ENCODE data around the gene SUFU. TPM values are rescaled to one million over a fixed set of nuclear protein-coding genes. Genes with fewer than 3 reads are reported as not detected.

The SUFU gene
- total and polyA plus RNA-seq, 2 experiments from 2014 or later = 2.8 to 5.6 TPM

- Histone ChIP-seq H3K27ac (ENCODE audit: low read depth) (no peak overlapping the region), H2AFZ (no peak overlapping the region), H3K79me2 (replicated peaks; ENCODE audit: insufficient read depth) (peaks cover 72% of the 10 kb centered on the region), H3K4me2 (peak overlapping the region; percentile 95), H3K36me3 (ENCODE audit: insufficient read depth) (no peaks in the 10 kb centered on the region), H4K20me1 (replicated peaks; ENCODE audit: insufficient read depth) (peaks cover 13% of the 10 kb centered on the region; the same call in 1 of the 2 replicates), H3K4me3 (no peak overlapping the region; the same call in 1 of the 2 replicates), H3K4me1 (ENCODE audit: insufficient read depth) (peaks cover 36% of the 10 kb centered on the region), H3K27me3 (ENCODE audit: insufficient read depth) (0 out of 2 replicates have a peak, but pooled peaks cover 3% of the 10 kb centered on the region), H3F3A (replicated peaks; ENCODE audit: low read depth) (0 out of 2 replicates have a peak, but pooled peaks cover 4% of the 10 kb centered on the region), H3K9me2 (ENCODE audit: insufficient read depth) (no peaks in the 10 kb centered on the region)
- H3K36me3 Mint-ChIP-seq (ENCODE audit: low read depth) = no peaks in the 10 kb centered on the region; the same call in 2 of the 3 replicates
- H3K9me3 Mint-ChIP-seq = no peaks in the 10 kb centered on the region
- peaks cover 52% of the 10 kb centered on the region for H3K4me1 Mint-ChIP-seq
- H3K27ac Mint-ChIP-seq = no peak overlapping the region; the same call in 1 of the 2 replicates
- peaks cover 26% of the 10 kb centered on the region for H3K27me3 Mint-ChIP-seq (ENCODE audit: insufficient read depth, low read depth, poor library complexity)
- no peak for TF ChIP-seq ZNF331 (CRISPR knock-in tag; IDR thresholded peaks at IDR 0.05; ENCODE audit: low read depth)
- TF ChIP-seq REST (IDR thresholded peaks at IDR 0.05; ENCODE audit: unreplicated experiment) = no peak
- no peak for TF ChIP-seq ZNF462 (CRISPR knock-in tag; IDR thresholded peaks at IDR 0.05)
- TF ChIP-seq POLR2AphosphoS5 (IDR thresholded peaks at IDR 0.05; ENCODE audit: low read depth) = no peak
- no peak for TF ChIP-seq CREB1 (CRISPR knock-in tag; IDR thresholded peaks at IDR 0.05; ENCODE audit: low read depth)
- TF ChIP-seq EZH2phosphoT487 (IDR thresholded peaks at IDR 0.05; ENCODE audit: unreplicated experiment) = no peak
- no peak for TF ChIP-seq JUNB (IDR thresholded peaks at IDR 0.05; ENCODE audit: unreplicated experiment)
- no peak for TF ChIP-seq ETS1 (IDR thresholded peaks at IDR 0.05)
- TF ChIP-seq ZNF114 (CRISPR knock-in tag; IDR thresholded peaks at IDR 0.05) = no peak
- no peak for TF ChIP-seq EZH2 (IDR thresholded peaks at IDR 0.05; ENCODE audit: low read depth, unreplicated experiment)
- TF ChIP-seq CTCF (conservative IDR thresholded peaks at IDR 0.05; ENCODE audit: low read depth in 2 of 2) = no peak
- no peak for TF ChIP-seq NANOG (IDR thresholded peaks at IDR 0.05; ENCODE audit: borderline replicate concordance)
- TF ChIP-seq STAT1 (IDR thresholded peaks at IDR 0.05; ENCODE audit: unreplicated experiment) = no peak
- peak overlapping the region; percentile 10; the same call in 1 of the 3 replicates for H3K4me3 Mint-ChIP-seq
- DNase-seq (ENCODE audit: low spot score) = no peak
- ATAC-seq = no peak
Observed at GRCh38 chr10:102647443-102648268, 143.9 kb downstream of the SUFU start.
